ENCODE measurements around the gene ZDHHC11.
"Not testable (repeated sequence)": the region's sequence is repeated elsewhere in the genome, so short reads cannot be mapped to it uniquely, and the experiment has no call there.

- TF ChIP-seq EZH2 (IDR thresholded peaks at IDR 0.05); CTCF (IDR thresholded peaks at IDR 0.05 in 2 of 3, conservative IDR thresholded peaks at IDR 0.05 in 1 of 3; ENCODE audit: borderline replicate concordance in 1 of 3, insufficient read depth in 1 of 3, low read depth in 2 of 3, low read length in 2 of 3); EZH2phosphoT487 (IDR thresholded peaks at IDR 0.05; ENCODE audit: borderline replicate concordance); POLR2AphosphoS5 (IDR thresholded peaks at IDR 0.05; ENCODE audit: low read depth, low read length); CBX3 (IDR thresholded peaks at IDR 0.05; ENCODE audit: low read depth); RAD21 (IDR thresholded peaks at IDR 0.05; ENCODE audit: low read depth): not testable (repeated sequence)
Measured at GRCh38 chr5:778421-778820, 72.4 kb downstream of the ZDHHC11 start.
